Thyroid gland (tissue), 4 donors: ENCODE data around the gene MAD1L1. TPM values are rescaled to one million over a fixed set of nuclear protein-coding genes. Genes with fewer than 3 reads are reported as not detected.

Experiments
- DNase-seq, 2 donors: peaks; one replicate each; pipeline ENCODE4 v3.0.0-alpha.2; 2019
- H3K27ac ChIP-seq, 3 donors: fragments of 200-600 bp; sonication (generic); 1 replicate in 2 of 3; 2 replicates in 1 of 3; pipeline ENCODE4 v1.5.1; 2016 to 2019; ENCODE audit warnings: mild to moderate bottlenecking in 1 of 3, moderate library complexity in 1 of 3
- H3K27me3 ChIP-seq: fragments of 200-600 bp; sonication (generic); one replicate; pipeline ENCODE4 v1.5.1; 2019
- H3K36me3 ChIP-seq, 2 donors: fragments of 200-600 bp; sonication (generic); one replicate each; pipeline ENCODE4 v1.5.1; 2016 to 2019
- H3K4me1 ChIP-seq, 2 donors: fragments of 200-600 bp; sonication (generic); one replicate each; pipeline ENCODE4 v1.5.1; 2017 to 2019
- H3K4me3 ChIP-seq, 3 donors: fragments of 200-600 bp; sonication (generic); replicated peaks in 1 of 3; 1 replicate in 2 of 3; 2 replicates in 1 of 3; pipeline ENCODE4 v1.5.1; 2016; ENCODE audit warnings: mild to moderate bottlenecking in 1 of 3
- H3K9me3 ChIP-seq: fragments of 200-600 bp; sonication (generic); one replicate; pipeline ENCODE4 v1.5.1; 2017
- POLR2A ChIP-seq, 2 donors: fragments of 450-650 bp; IDR thresholded peaks; one replicate each; pipeline ENCODE4 v1.6.1; 2017; ENCODE audit warnings: antibody characterized with exemption in 2 of 2, mild to moderate bottlenecking in 2 of 2, moderate library complexity in 1 of 2
- WGBS, 2 donors: methylation state at CpG; one replicate each; pipeline ENCODE4 v1.1.5; 2017; 5-methylcytosine and 5-hydroxymethylcytosine counted together
- intact Hi-C: fragments of 100-400 bp; cut with DNase I; formaldehyde crosslinking; loops from one replicate; pipeline ENCODE4 v1.15.1; 2023
- total RNA-seq, 4 donors: library from RNA; depleted of rRNA; stranded (reverse); fragments of >200 nt; gene quantifications; one replicate each; pipeline ENCODE4 v1.2.3, GENCODE V29; 2016
- TF ChIP-seq, protein P1 (sequence below), 6 experiments: fragments of 200-600 bp in 3 of 6; fragments of 450-650 bp in 3 of 6; sonication (generic) in 3 of 6; IDR thresholded peaks; one replicate each; pipeline ENCODE4 v1.5.1; 2016 to 2019; ENCODE audit warnings: antibody characterized with exemption in 6 of 6, mild to moderate bottlenecking in 2 of 6, inconsistent platforms in 1 of 6, moderate library complexity in 1 of 6

Gene MAD1L1
- total RNA-seq, 4 donors from 2014 or later, result 27.4 to 38.6 (median 33.9) TPM

- TF ChIP-seq, protein P1, sequence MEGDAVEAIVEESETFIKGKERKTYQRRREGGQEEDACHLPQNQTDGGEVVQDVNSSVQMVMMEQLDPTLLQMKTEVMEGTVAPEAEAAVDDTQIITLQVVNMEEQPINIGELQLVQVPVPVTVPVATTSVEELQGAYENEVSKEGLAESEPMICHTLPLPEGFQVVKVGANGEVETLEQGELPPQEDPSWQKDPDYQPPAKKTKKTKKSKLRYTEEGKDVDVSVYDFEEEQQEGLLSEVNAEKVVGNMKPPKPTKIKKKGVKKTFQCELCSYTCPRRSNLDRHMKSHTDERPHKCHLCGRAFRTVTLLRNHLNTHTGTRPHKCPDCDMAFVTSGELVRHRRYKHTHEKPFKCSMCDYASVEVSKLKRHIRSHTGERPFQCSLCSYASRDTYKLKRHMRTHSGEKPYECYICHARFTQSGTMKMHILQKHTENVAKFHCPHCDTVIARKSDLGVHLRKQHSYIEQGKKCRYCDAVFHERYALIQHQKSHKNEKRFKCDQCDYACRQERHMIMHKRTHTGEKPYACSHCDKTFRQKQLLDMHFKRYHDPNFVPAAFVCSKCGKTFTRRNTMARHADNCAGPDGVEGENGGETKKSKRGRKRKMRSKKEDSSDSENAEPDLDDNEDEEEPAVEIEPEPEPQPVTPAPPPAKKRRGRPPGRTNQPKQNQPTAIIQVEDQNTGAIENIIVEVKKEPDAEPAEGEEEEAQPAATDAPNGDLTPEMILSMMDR (IDR thresholded peaks at IDR 0.05), result no peak
- no peak for TF ChIP-seq POLR2A (IDR thresholded peaks at IDR 0.05)
- no peak overlapping the region for H3K27ac ChIP-seq
- no peaks in the 10 kb centered on the region for H3K36me3 ChIP-seq
- H3K4me1 ChIP-seq, result no peaks in the 10 kb centered on the region
- DNase-seq, result no peak
- WGBS, 2 donors, result 94 to 95% methylated on average over 30 to 31 of the region's 35 CpGs
- intact Hi-C loops, result no loop called here
- H3K27me3 ChIP-seq, result no peaks in the 10 kb centered on the region
- no peaks in the 10 kb centered on the region for H3K9me3 ChIP-seq
- H3K4me3 ChIP-seq, result no peak overlapping the region
Observed at GRCh38 chr7:1849351-1850041, 383.2 kb downstream of the MAD1L1 start.

DNA sequence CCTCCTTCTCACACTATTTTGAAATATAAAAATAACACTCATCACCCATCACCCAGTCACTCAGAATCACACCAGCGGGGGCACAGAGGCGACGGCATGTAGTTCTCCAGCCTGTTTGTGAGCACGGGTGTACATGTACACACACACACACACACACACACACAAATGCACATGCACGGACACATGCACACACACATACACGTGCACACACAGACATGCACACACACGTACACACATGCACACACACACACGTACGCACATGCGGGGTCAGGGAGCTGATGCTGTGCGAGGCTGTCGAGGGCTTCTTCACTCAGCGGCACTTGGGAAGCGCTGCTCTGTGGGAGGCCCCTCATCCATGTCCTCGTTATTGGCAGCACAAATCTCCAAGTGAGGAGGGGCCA, 383.8 kb downstream of the MAD1L1 start:
- Histone ChIP-seq H3K4me3 (no peak overlapping the region), H3K27me3 (no peaks in the 10 kb centered on the region), H3K36me3 (no peaks in the 10 kb centered on the region), H3K27ac (no peak overlapping the region), H3K4me1 (no peaks in the 10 kb centered on the region), H3K9me3 (no peaks in the 10 kb centered on the region)
- intact Hi-C loops, result no loop called here
- WGBS, 2 donors, result 90 to 96% methylated on average over 14 to 15 of the region's 15 CpGs
- DNase-seq, result no peak
- TF ChIP-seq, protein P1 (IDR thresholded peaks at IDR 0.05), result no peak
- no peak for TF ChIP-seq POLR2A (IDR thresholded peaks at IDR 0.05)

GRCh38 chr7:1848013-1848640, 384.6 kb downstream of the MAD1L1 start:
- H3K36me3 ChIP-seq, result no peaks in the 10 kb centered on the region
- TF ChIP-seq, protein P1 (IDR thresholded peaks at IDR 0.05), result no peak
- no peak for TF ChIP-seq POLR2A (IDR thresholded peaks at IDR 0.05)
- no peak overlapping the region for H3K4me3 ChIP-seq
- no peaks in the 10 kb centered on the region for H3K27me3 ChIP-seq
- no peak overlapping the region for H3K27ac ChIP-seq
- no peaks in the 10 kb centered on the region for H3K4me1 ChIP-seq
- DNase-seq, result no peak
- intact Hi-C loops, result no loop called here
- H3K9me3 ChIP-seq, result no peaks in the 10 kb centered on the region
- WGBS, 2 donors, result 84 to 87% methylated on average over 8 to 16 of the region's 23 CpGs

GRCh38 chr7:1847260-1848001, 385.3 kb downstream of the MAD1L1 start:
- 92 to 96% methylated on average over 19 to 29 of the region's 30 CpGs for WGBS, 2 donors
- Histone ChIP-seq H3K9me3 (no peaks in the 10 kb centered on the region), H3K27me3 (no peaks in the 10 kb centered on the region), H3K36me3 (no peaks in the 10 kb centered on the region), H3K4me3 (no peak overlapping the region), H3K4me1 (no peaks in the 10 kb centered on the region), H3K27ac (no peak overlapping the region)
- TF ChIP-seq, protein P1 (IDR thresholded peaks at IDR 0.05), result no peak
- TF ChIP-seq POLR2A (IDR thresholded peaks at IDR 0.05), result no peak
- intact Hi-C loops, result no loop called here
- DNase-seq, result peak in 1 of 2 donors; percentile 0
